ENCODE results near the gene FZD7. TPM values are rescaled to one million over a fixed set of nuclear protein-coding genes. Genes with fewer than 3 reads are reported as not detected.

FZD7 gene
- total RNA-seq, 2 donors from 2014 or later = 193 to 266 TPM

- Mint-ChIP-seq H3K27ac (peak overlapping the region; percentile 88), H3K27me3 (ENCODE audit: insufficient read depth) (peaks cover 48% of the 10 kb centered on the region), H3K4me3 (peak overlapping the region; percentile 35), H3K36me3 (ENCODE audit: low read depth) (no peaks in the 10 kb centered on the region), H3K4me1 (peaks cover 54% of the 10 kb centered on the region), H3K9me3 (peaks cover 2% of the 10 kb centered on the region)
- Histone ChIP-seq H3K9ac (ENCODE audit: extremely low read depth, low read length, poor library complexity, severe bottlenecking) (peak overlapping the region; percentile 2), H3K27ac (ENCODE audit: low read depth, low read length) (no peak overlapping the region), H3K4me1 (ENCODE audit: control insufficient read depth, insufficient read depth, low read length) (peaks cover 40% of the 10 kb centered on the region), H3K27me3 (ENCODE audit: control insufficient read depth, insufficient read depth, low read length, poor library complexity, severe bottlenecking) (no peaks in the 10 kb centered on the region), H3K9me3 (ENCODE audit: control insufficient read depth, low read length) (no peaks in the 10 kb centered on the region), H3K4me3 (ENCODE audit: low read length) (peak overlapping the region; percentile 4), H3K36me3 (ENCODE audit: control insufficient read depth, insufficient read depth, low read length) (no peaks in the 10 kb centered on the region)
- 27 to 29% methylated on average over 7 to 8 of the region's 8 CpGs for WGBS, 2 experiments (ENCODE audit: insufficient coverage in 1 of 2, insufficient read length in 1 of 2)
- peak; percentile 77 for DNase-seq
- TF ChIP-seq, protein P1, sequence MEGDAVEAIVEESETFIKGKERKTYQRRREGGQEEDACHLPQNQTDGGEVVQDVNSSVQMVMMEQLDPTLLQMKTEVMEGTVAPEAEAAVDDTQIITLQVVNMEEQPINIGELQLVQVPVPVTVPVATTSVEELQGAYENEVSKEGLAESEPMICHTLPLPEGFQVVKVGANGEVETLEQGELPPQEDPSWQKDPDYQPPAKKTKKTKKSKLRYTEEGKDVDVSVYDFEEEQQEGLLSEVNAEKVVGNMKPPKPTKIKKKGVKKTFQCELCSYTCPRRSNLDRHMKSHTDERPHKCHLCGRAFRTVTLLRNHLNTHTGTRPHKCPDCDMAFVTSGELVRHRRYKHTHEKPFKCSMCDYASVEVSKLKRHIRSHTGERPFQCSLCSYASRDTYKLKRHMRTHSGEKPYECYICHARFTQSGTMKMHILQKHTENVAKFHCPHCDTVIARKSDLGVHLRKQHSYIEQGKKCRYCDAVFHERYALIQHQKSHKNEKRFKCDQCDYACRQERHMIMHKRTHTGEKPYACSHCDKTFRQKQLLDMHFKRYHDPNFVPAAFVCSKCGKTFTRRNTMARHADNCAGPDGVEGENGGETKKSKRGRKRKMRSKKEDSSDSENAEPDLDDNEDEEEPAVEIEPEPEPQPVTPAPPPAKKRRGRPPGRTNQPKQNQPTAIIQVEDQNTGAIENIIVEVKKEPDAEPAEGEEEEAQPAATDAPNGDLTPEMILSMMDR (conservative IDR thresholded peaks at IDR 0.05) = no peak
Observed at GRCh38 chr2:202023904-202024266, 9.8 kb upstream of the FZD7 start.

- Mint-ChIP-seq H3K9me3 (peaks cover 2% of the 10 kb centered on the region), H3K36me3 (ENCODE audit: low read depth) (no peaks in the 10 kb centered on the region), H3K4me1 (peaks cover 46% of the 10 kb centered on the region), H3K4me3 (peak overlapping the region; percentile 35), H3K27ac (peak overlapping the region; percentile 88), H3K27me3 (ENCODE audit: insufficient read depth) (peaks cover 53% of the 10 kb centered on the region)
- Histone ChIP-seq H3K36me3 (ENCODE audit: control insufficient read depth, insufficient read depth, low read length) (no peaks in the 10 kb centered on the region), H3K4me3 (ENCODE audit: low read length) (no peak overlapping the region), H3K9ac (ENCODE audit: extremely low read depth, low read length, poor library complexity, severe bottlenecking) (no peak overlapping the region), H3K4me1 (ENCODE audit: control insufficient read depth, insufficient read depth, low read length) (peaks cover 35% of the 10 kb centered on the region), H3K27me3 (ENCODE audit: control insufficient read depth, insufficient read depth, low read length, poor library complexity, severe bottlenecking) (no peaks in the 10 kb centered on the region), H3K27ac (ENCODE audit: low read depth, low read length) (no peak overlapping the region), H3K9me3 (ENCODE audit: control insufficient read depth, low read length) (no peaks in the 10 kb centered on the region)
- DNase-seq = no peak
- WGBS, 2 experiments (ENCODE audit: insufficient coverage in 1 of 2, insufficient read length in 1 of 2) = 80 to 86% methylated on average over 8 to 9 of the region's 9 CpGs
- TF ChIP-seq, protein P1 (conservative IDR thresholded peaks at IDR 0.05) = no peak
Observed at GRCh38 chr2:202024871-202025270, 8.8 kb upstream of the FZD7 start.

GRCh38 chr2:202025816-202026215 lies 7.8 kb upstream of the FZD7 start:
- no peak overlapping the region for H3K4me3 ChIP-seq (ENCODE audit: low read length)
- no peaks in the 10 kb centered on the region for H3K36me3 ChIP-seq (ENCODE audit: control insufficient read depth, insufficient read depth, low read length)
- H3K27me3 Mint-ChIP-seq (ENCODE audit: insufficient read depth) = peaks cover 58% of the 10 kb centered on the region
- H3K27ac Mint-ChIP-seq = no peak overlapping the region
- no peak for DNase-seq
- no peaks in the 10 kb centered on the region for H3K9me3 Mint-ChIP-seq
- H3K9me3 ChIP-seq (ENCODE audit: control insufficient read depth, low read length) = no peaks in the 10 kb centered on the region
- H3K27ac ChIP-seq (ENCODE audit: low read depth, low read length) = no peak overlapping the region
- no peak overlapping the region for H3K9ac ChIP-seq (ENCODE audit: extremely low read depth, low read length, poor library complexity, severe bottlenecking)
- peaks cover 44% of the 10 kb centered on the region for H3K4me1 Mint-ChIP-seq
- no peaks in the 10 kb centered on the region for H3K27me3 ChIP-seq (ENCODE audit: control insufficient read depth, insufficient read depth, low read length, poor library complexity, severe bottlenecking)
- peaks cover 35% of the 10 kb centered on the region for H3K4me1 ChIP-seq (ENCODE audit: control insufficient read depth, insufficient read depth, low read length)
- TF ChIP-seq, protein P1 (conservative IDR thresholded peaks at IDR 0.05) = no peak
- H3K36me3 Mint-ChIP-seq (ENCODE audit: low read depth) = no peaks in the 10 kb centered on the region
- WGBS, 2 experiments (ENCODE audit: insufficient coverage in 1 of 2, insufficient read length in 1 of 2) = 81 to 84% methylated on average over 4 to 5 of the region's 5 CpGs
- H3K4me3 Mint-ChIP-seq = no peak overlapping the region
